ENCODE data around the gene OR5AL1. TPM values are rescaled to one million over a fixed set of nuclear protein-coding genes. Genes with fewer than 3 reads are reported as not detected.
"Not testable (repeated sequence)": the region's sequence is repeated elsewhere in the genome, so short reads cannot be mapped to it uniquely, and the experiment has no call there.

Gene OR5AL1
- total RNA-seq, result not detected

GRCh38 chr11:56412396-56412795 lies at the start of gene OR5AL1:
TSS of gene OR5AL1 (plus strand) at chr11:56412696.
- Histone ChIP-seq H3K9me3 (no peaks in the 10 kb centered on the region), H3K4me1 (no peaks in the 10 kb centered on the region), H3K36me3 (replicated peaks in 1 of 2; ENCODE audit: insufficient read depth in 1 of 2, low read depth in 2 of 2) (no peaks in the 10 kb centered on the region), H3K27me3 (no peaks in the 10 kb centered on the region), H3K27ac (no peak within 1 kb of the TSS), H3K4me3 (no peak within 1 kb of the TSS)
- TF ChIP-seq CTCF (IDR thresholded peaks at IDR 0.05), result no peak
- TF ChIP-seq POLR2A (IDR thresholded peaks at IDR 0.05), result no peak
- DNase-seq (no peak), ATAC-seq (no peak)
- WGBS, 2 donors, result 69 to 72% methylated on average over 1 of the region's 1 CpG
- intact Hi-C loops (cut with DNase I), result no loop called here

GRCh38 chr11:56375324-56375723 lies 37.2 kb upstream of the OR5AL1 start, which contains the start of gene OR8U1:
TSS of gene OR8U1 (plus strand) at chr11:56375624. CDS start at chr11:56375624, 0 bp downstream.
- no peaks in the 10 kb centered on the region for H3K4me1 ChIP-seq
- no peak within 1 kb of the TSS for H3K27ac ChIP-seq
- no peaks in the 10 kb centered on the region for H3K9me3 ChIP-seq
- H3K36me3 ChIP-seq (replicated peaks in 1 of 2; ENCODE audit: insufficient read depth in 1 of 2, low read depth in 2 of 2), result no peaks in the 10 kb centered on the region
- intact Hi-C loops (cut with DNase I), result no loop called here
- ATAC-seq (no peak), DNase-seq (no peak)
- WGBS, 2 donors, result 62 to 64% methylated on average over 2 of the region's 2 CpGs
- TF ChIP-seq POLR2A (IDR thresholded peaks at IDR 0.05), result no peak
- no peak for TF ChIP-seq CTCF (IDR thresholded peaks at IDR 0.05)
- H3K4me3 ChIP-seq, result no peak within 1 kb of the TSS
- H3K27me3 ChIP-seq, result no peaks in the 10 kb centered on the region

DNA sequence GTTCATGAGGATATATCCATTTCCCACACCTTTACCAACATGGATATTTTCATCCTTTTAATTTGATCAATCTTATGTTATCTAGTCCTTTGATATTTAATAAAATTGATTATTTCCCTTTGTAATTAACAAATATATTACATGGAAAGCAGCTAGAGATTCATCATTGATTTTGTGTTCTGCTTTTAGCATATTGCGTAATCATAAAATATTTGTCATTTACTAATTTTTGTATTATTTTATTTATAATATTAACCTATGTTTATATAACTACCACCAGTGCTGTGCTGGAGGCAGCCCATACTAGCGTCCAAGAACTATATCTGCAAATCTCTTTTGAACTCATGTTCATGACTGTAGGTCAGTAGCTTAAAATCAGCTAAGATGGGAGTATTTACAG lies 32.4 kb upstream of the OR5AL1 start:
- intact Hi-C loops (cut with DNase I), result no loop called here
- Histone ChIP-seq H3K27me3 (no peaks in the 10 kb centered on the region), H3K4me1 (no peaks in the 10 kb centered on the region), H3K9me3 (no peaks in the 10 kb centered on the region), H3K4me3 (no peak overlapping the region), H3K27ac (no peak overlapping the region), H3K36me3 (replicated peaks in 1 of 2; ENCODE audit: insufficient read depth in 1 of 2, low read depth in 2 of 2) (no peaks in the 10 kb centered on the region)
- DNase-seq (no peak), ATAC-seq (no peak)
- WGBS, 2 donors, result 54 to 61% methylated on average over 2 of the region's 2 CpGs
- no peak for TF ChIP-seq POLR2A (IDR thresholded peaks at IDR 0.05)
- TF ChIP-seq CTCF (IDR thresholded peaks at IDR 0.05), result no peak

GRCh38 chr11:56394381-56394780 lies 18.1 kb upstream of the OR5AL1 start:
- Histone ChIP-seq H3K4me1 (no peaks in the 10 kb centered on the region), H3K4me3 (no peak overlapping the region), H3K27ac (no peak overlapping the region), H3K27me3 (no peaks in the 10 kb centered on the region), H3K9me3 (no peaks in the 10 kb centered on the region), H3K36me3 (replicated peaks in 1 of 2; ENCODE audit: insufficient read depth in 1 of 2, low read depth in 2 of 2) (no peaks in the 10 kb centered on the region)
- TF ChIP-seq CTCF (IDR thresholded peaks at IDR 0.05) (no peak), POLR2A (IDR thresholded peaks at IDR 0.05) (no peak)
- intact Hi-C loops (cut with DNase I), result no loop called here
- no peak for ATAC-seq
- DNase-seq, result no peak
- WGBS, 2 donors, result 62 to 70% methylated on average over 3 of the region's 3 CpGs

GRCh38 chr11:56396047-56396446 lies 16.4 kb upstream of the OR5AL1 start:
- no peak for DNase-seq
- Histone ChIP-seq H3K27ac (no peak overlapping the region), H3K36me3 (replicated peaks in 1 of 2; ENCODE audit: insufficient read depth in 1 of 2, low read depth in 2 of 2) (no peaks in the 10 kb centered on the region), H3K9me3 (no peaks in the 10 kb centered on the region), H3K4me1 (no peaks in the 10 kb centered on the region), H3K4me3 (no peak overlapping the region), H3K27me3 (no peaks in the 10 kb centered on the region)
- 38% methylated on average over 3 of the region's 3 CpGs for WGBS, 2 donors
- TF ChIP-seq CTCF (IDR thresholded peaks at IDR 0.05) (no peak), POLR2A (IDR thresholded peaks at IDR 0.05) (no peak)
- ATAC-seq, result no peak
- intact Hi-C loops (cut with DNase I), result no loop called here

GRCh38 chr11:56401858-56402461 lies 10.5 kb upstream of the OR5AL1 start:
- ATAC-seq; H3K4me3 ChIP-seq; DNase-seq; intact Hi-C loops (cut with DNase I); H3K27me3 ChIP-seq; H3K9me3 ChIP-seq; H3K27ac ChIP-seq; H3K4me1 ChIP-seq; H3K36me3 ChIP-seq (replicated peaks in 1 of 2; ENCODE audit: insufficient read depth in 1 of 2, low read depth in 2 of 2): not testable (repeated sequence)
- WGBS, 2 donors, result 82 to 85% methylated on average over 16 to 17 of the region's 27 CpGs

Measured in body of pancreas (tissue), 4 donors.